ENCODE data around the gene FAM3B.

The FAM3B gene

GRCh38 chr21:41325138-41325912 lies 8.7 kb downstream of the FAM3B start:
- no peaks in the 10 kb centered on the region for H3K27me3 ChIP-seq (ENCODE audit: insufficient read depth, poor library complexity, severe bottlenecking)
- no peak overlapping the region for H3K4me3 ChIP-seq (replicated peaks; ENCODE audit: insufficient read depth, low read length)
- no peak overlapping the region for H3K27ac ChIP-seq (replicated peaks)
- TF ChIP-seq POLR2AphosphoS5 (IDR thresholded peaks at IDR 0.05; ENCODE audit: low read depth) = no peak
- TF ChIP-seq REST (IDR thresholded peaks at IDR 0.05; ENCODE audit: insufficient replicate concordance, low read depth) = no peak
- TF ChIP-seq GABPA (IDR thresholded peaks at IDR 0.05; ENCODE audit: low read depth) = no peak
- TF ChIP-seq SPI1 (IDR thresholded peaks at IDR 0.05; ENCODE audit: borderline replicate concordance, low read depth) = no peak
- no peak for TF ChIP-seq CTCF (IDR thresholded peaks at IDR 0.05; ENCODE audit: insufficient read depth, low read length)
- no peak for DNase-seq (ENCODE audit: low read depth in 1 of 2, low spot score in 1 of 2)

- TF ChIP-seq REST (IDR thresholded peaks at IDR 0.05; ENCODE audit: insufficient replicate concordance, low read depth) = no peak
- TF ChIP-seq POLR2AphosphoS5 (IDR thresholded peaks at IDR 0.05; ENCODE audit: low read depth) = no peak
- TF ChIP-seq SPI1 (IDR thresholded peaks at IDR 0.05; ENCODE audit: borderline replicate concordance, low read depth) = no peak
- no peak for TF ChIP-seq GABPA (IDR thresholded peaks at IDR 0.05; ENCODE audit: low read depth)
- no peak for TF ChIP-seq CTCF (IDR thresholded peaks at IDR 0.05; ENCODE audit: insufficient read depth, low read length)
- Histone ChIP-seq H3K27ac (replicated peaks) (no peak overlapping the region), H3K27me3 (ENCODE audit: insufficient read depth, poor library complexity, severe bottlenecking) (no peaks in the 10 kb centered on the region), H3K4me3 (replicated peaks; ENCODE audit: insufficient read depth, low read length) (no peak overlapping the region)
- no peak for DNase-seq (ENCODE audit: low read depth in 1 of 2, low spot score in 1 of 2)
Observed at GRCh38 chr21:41326414-41327080, 9.9 kb downstream of the FAM3B start.

- H3K4me3 ChIP-seq (replicated peaks; ENCODE audit: insufficient read depth, low read length) = no peak overlapping the region
- no peak overlapping the region for H3K27ac ChIP-seq (replicated peaks)
- TF ChIP-seq GABPA (IDR thresholded peaks at IDR 0.05; ENCODE audit: low read depth) (no peak), SPI1 (IDR thresholded peaks at IDR 0.05; ENCODE audit: borderline replicate concordance, low read depth) (no peak), REST (IDR thresholded peaks at IDR 0.05; ENCODE audit: insufficient replicate concordance, low read depth) (no peak), CTCF (IDR thresholded peaks at IDR 0.05; ENCODE audit: insufficient read depth, low read length) (no peak), POLR2AphosphoS5 (IDR thresholded peaks at IDR 0.05; ENCODE audit: low read depth) (no peak)
- no peaks in the 10 kb centered on the region for H3K27me3 ChIP-seq (ENCODE audit: insufficient read depth, poor library complexity, severe bottlenecking)
- DNase-seq (ENCODE audit: low read depth in 1 of 2, low spot score in 1 of 2) = no peak
Observed at GRCh38 chr21:41327753-41328152, 11.2 kb downstream of the FAM3B start.
